H9 (cell line): ENCODE results near the gene MNS1. TPM values are rescaled to one million over a fixed set of nuclear protein-coding genes. Genes with fewer than 3 reads are reported as not detected.
"Not testable (repeated sequence)": the region's sequence is repeated elsewhere in the genome, so short reads cannot be mapped to it uniquely, and the experiment has no call there.

Source experiments
- DNase-seq: peaks from one replicate; pipeline ENCODE4 v3.0.0-alpha.2; 2017
- H2AFZ ChIP-seq: one replicate; pipeline ENCODE4 v1.6.1; 2013; ENCODE audit warnings: mild to moderate bottlenecking, low read length, control low read depth, moderate library complexity
- H2AK5ac ChIP-seq: 2 replicates; pipeline ENCODE4 v1.6.1; 2013; ENCODE audit warnings: low read length, control low read depth, mixed read lengths; ENCODE audit not compliant: insufficient read length
- H2BK120ac ChIP-seq: one replicate; pipeline ENCODE4 v1.6.1; 2013; ENCODE audit warnings: low read depth, mild to moderate bottlenecking, low read length, control low read depth, inconsistent platforms; ENCODE audit not compliant: poor library complexity, severe bottlenecking
- H2BK12ac ChIP-seq: 2 replicates; pipeline ENCODE4 v1.6.1; 2013; ENCODE audit warnings: low read length, control low read depth, mixed read lengths, low read depth; ENCODE audit not compliant: insufficient read length
- H2BK15ac ChIP-seq: 2 replicates; pipeline ENCODE4 v1.6.1; 2013; ENCODE audit warnings: low read depth, low read length, control low read depth
- H2BK20ac ChIP-seq: one replicate; pipeline ENCODE4 v1.6.1; 2013; ENCODE audit warnings: low read depth, mild to moderate bottlenecking, low read length, control low read depth, inconsistent platforms; ENCODE audit not compliant: poor library complexity, severe bottlenecking
- H2BK5ac ChIP-seq: 2 replicates; pipeline ENCODE4 v1.6.1; 2013; ENCODE audit warnings: low read length, control low read depth, mixed read lengths; ENCODE audit not compliant: insufficient read length
- H3K14ac ChIP-seq: 2 replicates; pipeline ENCODE4 v1.6.1; 2013; ENCODE audit warnings: low read length, control low read depth; ENCODE audit not compliant: insufficient read depth
- H3K18ac ChIP-seq: 2 replicates; pipeline ENCODE4 v1.6.1; 2013; ENCODE audit warnings: low read depth, mild to moderate bottlenecking, mixed read lengths, low read length, control low read depth; ENCODE audit not compliant: insufficient read length
- H3K23ac ChIP-seq: 2 replicates; pipeline ENCODE4 v1.6.1; 2013; ENCODE audit warnings: low read length, control low read depth, mixed read lengths, low read depth; ENCODE audit not compliant: insufficient read length
- H3K23me2 ChIP-seq: 2 replicates; pipeline ENCODE4 v1.6.1; 2013; ENCODE audit warnings: low read depth, mild to moderate bottlenecking, mixed read lengths, low read length, control low read depth; ENCODE audit not compliant: insufficient read length, poor library complexity, severe bottlenecking
- H3K27ac ChIP-seq: 2 replicates; pipeline ENCODE4 v1.5.1; 2013; ENCODE audit warnings: low read length, control low read depth, mixed read lengths, low read depth; ENCODE audit not compliant: insufficient read length
- H3K27me3 ChIP-seq: 2 replicates; pipeline ENCODE4 v1.6.1; 2013; ENCODE audit warnings: low read length, control low read depth, inconsistent platforms; ENCODE audit not compliant: insufficient read depth
- H3K4ac ChIP-seq: 2 replicates; pipeline ENCODE4 v1.6.1; 2013; ENCODE audit warnings: low read depth, mild to moderate bottlenecking, control low read depth, inconsistent platforms, low read length, moderate library complexity
- H3K4me1 ChIP-seq: 2 replicates; pipeline ENCODE4 v1.6.1; 2013; ENCODE audit warnings: low read length, control low read depth, inconsistent platforms; ENCODE audit not compliant: insufficient read depth
- H3K4me2 ChIP-seq: 2 replicates; pipeline ENCODE4 v1.6.1; 2013; ENCODE audit warnings: low read length, control low read depth, mixed read lengths; ENCODE audit not compliant: insufficient read length, insufficient read depth
- H3K56ac ChIP-seq: 2 replicates; pipeline ENCODE4 v1.6.1; 2013; ENCODE audit warnings: low read depth, mild to moderate bottlenecking, mixed read lengths, low read length, control low read depth; ENCODE audit not compliant: insufficient read length
- H3K79me1 ChIP-seq: 2 replicates; pipeline ENCODE4 v1.6.1; 2013; ENCODE audit warnings: low read depth, mild to moderate bottlenecking, moderate library complexity, low read length, control low read depth, inconsistent platforms; ENCODE audit not compliant: insufficient read depth, poor library complexity, severe bottlenecking
- H3K79me2 ChIP-seq: 2 replicates; pipeline ENCODE4 v1.6.1; 2013; ENCODE audit warnings: low read length, control low read depth, inconsistent platforms; ENCODE audit not compliant: insufficient read depth
- H3K9ac ChIP-seq: 2 replicates; pipeline ENCODE4 v1.6.1; 2013; ENCODE audit warnings: low read length, control low read depth, mixed read lengths; ENCODE audit not compliant: insufficient read length; ENCODE audit errors: extremely low read depth
- H3K9me3 ChIP-seq: one replicate; pipeline ENCODE4 v1.6.1; 2013; ENCODE audit warnings: low read depth, low read length, inconsistent platforms; ENCODE audit not compliant: control insufficient read depth
- H3T11ph ChIP-seq: one replicate; pipeline ENCODE4 v1.6.1; 2013; ENCODE audit warnings: mild to moderate bottlenecking, low read length, control low read depth, inconsistent platforms
- H4K20me1 ChIP-seq: one replicate; pipeline ENCODE4 v1.6.1; 2013; ENCODE audit not compliant: control insufficient read depth, insufficient read length, insufficient read depth
- H4K5ac ChIP-seq: 2 replicates; pipeline ENCODE4 v1.6.1; 2013; ENCODE audit warnings: low read depth, mild to moderate bottlenecking, mixed read lengths, low read length, control low read depth; ENCODE audit not compliant: insufficient read length
- H4K8ac ChIP-seq: replicated peaks from 2 replicates; pipeline ENCODE4 v1.6.1; 2013; ENCODE audit warnings: low read length, control low read depth, mixed read lengths, low read depth; ENCODE audit not compliant: insufficient read length
- H4K91ac ChIP-seq: 2 replicates; pipeline ENCODE4 v1.6.1; 2013; ENCODE audit warnings: low read depth, mild to moderate bottlenecking, moderate library complexity, mixed read lengths, low read length, control low read depth; ENCODE audit not compliant: insufficient read length
- H3K27ac Mint-ChIP-seq, 3 experiments: 2 replicates in 2 of 3; 3 replicates in 1 of 3; pipeline ENCODE4 v1.8.0; 2020 to 2021; ENCODE audit warnings: mixed read lengths in 3 of 3, mild to moderate bottlenecking in 1 of 3, moderate library complexity in 1 of 3
- H3K27me3 Mint-ChIP-seq: 2 replicates; pipeline ENCODE4 v1.8.0; 2021; ENCODE audit warnings: low read depth, mild to moderate bottlenecking, moderate library complexity, mixed read lengths
- H3K36me3 Mint-ChIP-seq, 3 experiments: 2 replicates in 2 of 3; 3 replicates in 1 of 3; pipeline ENCODE4 v1.8.0; 2020 to 2021; ENCODE audit warnings: low read depth in 3 of 3, mixed read lengths in 3 of 3; ENCODE audit not compliant: insufficient read depth in 1 of 3
- H3K4me1 Mint-ChIP-seq, 2 experiments: 2 replicates each; pipeline ENCODE4 v1.8.0; 2020; ENCODE audit warnings: mixed read lengths in 2 of 2
- H3K4me3 Mint-ChIP-seq, 2 experiments: 2 replicates in 1 of 2; 3 replicates in 1 of 2; pipeline ENCODE4 v1.8.0; 2020 to 2021; ENCODE audit warnings: mild to moderate bottlenecking in 2 of 2, mixed read lengths in 2 of 2, moderate library complexity in 1 of 2
- H3K9me3 Mint-ChIP-seq, 2 experiments: 2 replicates in 1 of 2; 3 replicates in 1 of 2; pipeline ENCODE4 v1.8.0; 2020; ENCODE audit warnings: mild to moderate bottlenecking in 2 of 2, mixed read lengths in 2 of 2, moderate library complexity in 1 of 2
- WGBS: extraction: QIAGEN DNeasy Blood & Tissue Kit; methylation state at CpG from one replicate; pipeline ENCODE4 v1.1.7; 2013; ENCODE audit warnings: missing lambda C conversion rate, low lambda C conversion rate, mixed read lengths; ENCODE audit not compliant: insufficient read length; ENCODE audit errors: extremely low coverage; 5-methylcytosine and 5-hydroxymethylcytosine counted together
- total RNA-seq: library from RNA; stranded (reverse); gene quantifications from 2 replicates; pipeline ENCODE4 v1.2.1, GENCODE V29; 2021
- TF ChIP-seq, protein P1 (sequence below): fragments of 200-600 bp; sonication (generic); conservative IDR thresholded peaks from 3 replicates; pipeline ENCODE4 v1.8.0; 2021; ENCODE audit warnings: antibody characterized with exemption, mild to moderate bottlenecking

The MNS1 gene
- total RNA-seq, 1 experiment from 2014 or later, result 4.2 TPM

DNA sequence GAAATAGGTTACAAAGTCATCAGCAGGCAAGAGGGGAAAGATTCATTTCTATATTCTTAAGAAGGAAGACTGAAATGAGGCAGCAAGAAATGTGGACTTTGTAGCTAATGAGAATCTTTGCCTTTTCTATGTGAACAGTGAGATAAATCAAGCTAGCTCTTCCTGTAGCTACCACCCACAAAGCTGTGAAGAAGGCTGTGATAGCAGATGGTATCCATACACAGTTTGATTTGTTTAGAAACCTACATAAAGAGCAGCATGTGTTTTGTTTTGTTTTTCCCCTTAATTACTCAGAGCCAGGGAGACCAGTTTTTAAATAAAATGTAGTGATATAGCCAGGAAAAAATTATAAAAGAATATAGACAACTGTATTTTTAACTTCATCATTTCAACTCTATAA is 54.2 kb downstream of the MNS1 start:
- no peaks in the 10 kb centered on the region for H3K23me2 ChIP-seq
- Mint-ChIP-seq H3K27ac (no peak overlapping the region), H3K4me3 (no peak overlapping the region), H3K4me1 (no peaks in the 10 kb centered on the region), H3K36me3 (peaks cover 3 to 6% (median 5%) of the 10 kb centered on the region in 3 experiments; a peak in 5 of 7 replicates), H3K27me3 (no peaks in the 10 kb centered on the region), H3K9me3 (no peaks in the 10 kb centered on the region)
- H4K91ac ChIP-seq, result no peak overlapping the region
- TF ChIP-seq, protein P1, sequence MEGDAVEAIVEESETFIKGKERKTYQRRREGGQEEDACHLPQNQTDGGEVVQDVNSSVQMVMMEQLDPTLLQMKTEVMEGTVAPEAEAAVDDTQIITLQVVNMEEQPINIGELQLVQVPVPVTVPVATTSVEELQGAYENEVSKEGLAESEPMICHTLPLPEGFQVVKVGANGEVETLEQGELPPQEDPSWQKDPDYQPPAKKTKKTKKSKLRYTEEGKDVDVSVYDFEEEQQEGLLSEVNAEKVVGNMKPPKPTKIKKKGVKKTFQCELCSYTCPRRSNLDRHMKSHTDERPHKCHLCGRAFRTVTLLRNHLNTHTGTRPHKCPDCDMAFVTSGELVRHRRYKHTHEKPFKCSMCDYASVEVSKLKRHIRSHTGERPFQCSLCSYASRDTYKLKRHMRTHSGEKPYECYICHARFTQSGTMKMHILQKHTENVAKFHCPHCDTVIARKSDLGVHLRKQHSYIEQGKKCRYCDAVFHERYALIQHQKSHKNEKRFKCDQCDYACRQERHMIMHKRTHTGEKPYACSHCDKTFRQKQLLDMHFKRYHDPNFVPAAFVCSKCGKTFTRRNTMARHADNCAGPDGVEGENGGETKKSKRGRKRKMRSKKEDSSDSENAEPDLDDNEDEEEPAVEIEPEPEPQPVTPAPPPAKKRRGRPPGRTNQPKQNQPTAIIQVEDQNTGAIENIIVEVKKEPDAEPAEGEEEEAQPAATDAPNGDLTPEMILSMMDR, result no peak
- DNase-seq, result no peak
- no peak overlapping the region for H3K56ac ChIP-seq
- no peak overlapping the region for H3K9ac ChIP-seq
- H3K4me1 ChIP-seq, result no peaks in the 10 kb centered on the region
- H3K27ac ChIP-seq, result no peak overlapping the region
- no peak overlapping the region for H3K4me2 ChIP-seq
- H3K79me1 ChIP-seq, result no peaks in the 10 kb centered on the region
- no peaks in the 10 kb centered on the region for H4K20me1 ChIP-seq
- H3K79me2 ChIP-seq, result no peaks in the 10 kb centered on the region
- no peak overlapping the region for H3K23ac ChIP-seq
- H2BK15ac ChIP-seq, result no peak overlapping the region
- H4K5ac ChIP-seq, result no peak overlapping the region
- H3T11ph ChIP-seq, result no peak overlapping the region
- no peak overlapping the region for H3K18ac ChIP-seq
- H3K9me3 ChIP-seq, result no peaks in the 10 kb centered on the region
- H2BK12ac ChIP-seq, result no peak overlapping the region
- H4K8ac ChIP-seq, result no peak overlapping the region
- no peak overlapping the region for H2AFZ ChIP-seq
- H2BK5ac ChIP-seq, result no peak overlapping the region
- no peak overlapping the region for H2BK120ac ChIP-seq
- H2AK5ac ChIP-seq, result no peak overlapping the region
- H2BK20ac ChIP-seq, result no peak overlapping the region
- no peaks in the 10 kb centered on the region for H3K27me3 ChIP-seq
- H3K14ac ChIP-seq, result no peak overlapping the region
- no peak overlapping the region for H3K4ac ChIP-seq

- not testable (repeated sequence) for H3K27ac ChIP-seq, H2BK20ac ChIP-seq, H3K27me3 Mint-ChIP-seq, H3K27me3 ChIP-seq, H3K79me1 ChIP-seq, H4K8ac ChIP-seq, H3K18ac ChIP-seq, H3K4me2 ChIP-seq, H3T11ph ChIP-seq, H2BK5ac ChIP-seq, H3K4me3 Mint-ChIP-seq, H3K23ac ChIP-seq, H2BK15ac ChIP-seq, H3K9me3 ChIP-seq, H2BK12ac ChIP-seq, H2BK120ac ChIP-seq, H3K9ac ChIP-seq, H3K4ac ChIP-seq, H3K79me2 ChIP-seq, H3K56ac ChIP-seq, H4K20me1 ChIP-seq, H3K27ac Mint-ChIP-seq, DNase-seq, H4K91ac ChIP-seq, H2AFZ ChIP-seq, H4K5ac ChIP-seq, H3K14ac ChIP-seq, H3K4me1 ChIP-seq, H2AK5ac ChIP-seq, H3K23me2 ChIP-seq
- Mint-ChIP-seq H3K4me1 (peaks cover 12 to 14% of the 10 kb centered on the region in 2 experiments), H3K36me3 (peaks cover 38 to 79% (median 65%) of the 10 kb centered on the region in 3 experiments), H3K9me3 (peaks cover 64 to 65% of the 10 kb centered on the region in 2 experiments)
- WGBS, result no CpG with 5 or more reads among the region's 11 CpGs
These were observed 65.7 kb downstream of the MNS1 start for GRCh38 chr15:56399209-56399608.
